Measurements from ENCODE around the gene GTF2IRD1.

GTF2IRD1 gene

GRCh38 chr7:74586258-74587175 is 132.8 kb downstream of the GTF2IRD1 start:
- no peaks in the 10 kb centered on the region for H3K27me3 ChIP-seq (ENCODE audit: low read depth)
- H3K36me3 ChIP-seq (replicated peaks), result peaks cover 12% of the 10 kb centered on the region
- no peak for DNase-seq (ENCODE audit: low spot score in 2 of 2)
- H3K4me3 ChIP-seq, result no peak overlapping the region
- H3K9me3 ChIP-seq, result no peaks in the 10 kb centered on the region
- in situ Hi-C loops (cut with MboI; ENCODE audit: low sequenced_read_pairs), result no loop called here
- H3K4me1 ChIP-seq, result no peaks in the 10 kb centered on the region

GRCh38 chr7:74587435-74588126 is 133.9 kb downstream of the GTF2IRD1 start:
- no peak overlapping the region for H3K4me3 ChIP-seq
- H3K4me1 ChIP-seq, result no peaks in the 10 kb centered on the region
- in situ Hi-C loops (cut with MboI; ENCODE audit: low sequenced_read_pairs), result no loop called here
- no peak for DNase-seq (ENCODE audit: low spot score in 2 of 2)
- no peaks in the 10 kb centered on the region for H3K27me3 ChIP-seq (ENCODE audit: low read depth)
- H3K9me3 ChIP-seq, result no peaks in the 10 kb centered on the region
- H3K36me3 ChIP-seq (replicated peaks), result peaks cover 17% of the 10 kb centered on the region

- in situ Hi-C loops (cut with MboI; ENCODE audit: low sequenced_read_pairs), result no loop called here
- Histone ChIP-seq H3K9me3 (no peaks in the 10 kb centered on the region), H3K4me1 (no peaks in the 10 kb centered on the region), H3K36me3 (replicated peaks) (peaks cover 32% of the 10 kb centered on the region), H3K27me3 (ENCODE audit: low read depth) (no peaks in the 10 kb centered on the region), H3K4me3 (no peak overlapping the region)
- no peak for DNase-seq (ENCODE audit: low spot score in 2 of 2)
These were observed 137.1 kb downstream of the GTF2IRD1 start for GRCh38 chr7:74590813-74591212.

GRCh38 chr7:74598558-74598957 is 144.9 kb downstream of the GTF2IRD1 start:
- Histone ChIP-seq H3K27me3 (ENCODE audit: low read depth) (no peaks in the 10 kb centered on the region), H3K36me3 (replicated peaks) (peaks cover 38% of the 10 kb centered on the region), H3K9me3 (no peaks in the 10 kb centered on the region), H3K4me1 (no peaks in the 10 kb centered on the region), H3K4me3 (no peak overlapping the region)
- in situ Hi-C loops (cut with MboI; ENCODE audit: low sequenced_read_pairs), result no loop called here
- DNase-seq (ENCODE audit: low spot score in 2 of 2), result no peak

- DNase-seq (ENCODE audit: low spot score in 2 of 2), result no peak
- Histone ChIP-seq H3K4me1 (no peaks in the 10 kb centered on the region), H3K4me3 (no peak overlapping the region), H3K27me3 (ENCODE audit: low read depth) (no peaks in the 10 kb centered on the region), H3K36me3 (replicated peaks) (peaks cover 37% of the 10 kb centered on the region), H3K9me3 (no peaks in the 10 kb centered on the region)
- in situ Hi-C loops (cut with MboI; ENCODE audit: low sequenced_read_pairs), result no loop called here
These were observed 145.5 kb downstream of the GTF2IRD1 start for GRCh38 chr7:74599244-74599643.

GRCh38 chr7:74604326-74605020 is 150.8 kb downstream of the GTF2IRD1 start:
- Histone ChIP-seq H3K9me3 (no peaks in the 10 kb centered on the region), H3K36me3 (replicated peaks) (peaks cover 13% of the 10 kb centered on the region), H3K27me3 (ENCODE audit: low read depth) (no peaks in the 10 kb centered on the region), H3K4me1 (peaks cover 8% of the 10 kb centered on the region; the same call in 1 of the 2 replicates), H3K4me3 (no peak overlapping the region)
- in situ Hi-C loops (cut with MboI; ENCODE audit: low sequenced_read_pairs), result no loop called here
- DNase-seq (ENCODE audit: low spot score in 2 of 2), result no peak

- DNase-seq (ENCODE audit: low spot score in 2 of 2), result peak; percentile 10 to 60
- peak overlapping the region; percentile 21 for H3K4me3 ChIP-seq
- no peaks in the 10 kb centered on the region for H3K27me3 ChIP-seq (ENCODE audit: low read depth)
- H3K9me3 ChIP-seq, result no peaks in the 10 kb centered on the region
- H3K36me3 ChIP-seq (replicated peaks), result 0 out of 2 replicates have a peak, but pooled peaks cover 2% of the 10 kb centered on the region
- in situ Hi-C loops (cut with MboI; ENCODE audit: low sequenced_read_pairs), result no loop called here
- H3K4me1 ChIP-seq, result peaks cover 8% of the 10 kb centered on the region; the same call in 1 of the 2 replicates
These were observed 152.6 kb downstream of the GTF2IRD1 start for GRCh38 chr7:74606101-74606908.

- Histone ChIP-seq H3K27me3 (ENCODE audit: low read depth) (no peaks in the 10 kb centered on the region), H3K4me1 (peaks cover 8% of the 10 kb centered on the region; the same call in 1 of the 2 replicates), H3K4me3 (peak overlapping the region; percentile 21), H3K9me3 (no peaks in the 10 kb centered on the region), H3K36me3 (replicated peaks) (0 out of 2 replicates have a peak, but pooled peaks cover 2% of the 10 kb centered on the region)
- peak in 1 of 2 experiments; percentile 28 for DNase-seq (ENCODE audit: low spot score in 2 of 2)
- in situ Hi-C loops (cut with MboI; ENCODE audit: low sequenced_read_pairs), result no loop called here
These were observed 153.3 kb downstream of the GTF2IRD1 start for GRCh38 chr7:74606909-74607510.

- H3K36me3 ChIP-seq (replicated peaks), result no peaks in the 10 kb centered on the region
- H3K27me3 ChIP-seq (ENCODE audit: low read depth), result no peaks in the 10 kb centered on the region
- H3K9me3 ChIP-seq, result no peaks in the 10 kb centered on the region
- no peak overlapping the region for H3K4me3 ChIP-seq
- peaks cover 7% of the 10 kb centered on the region for H3K4me1 ChIP-seq
- DNase-seq (ENCODE audit: low spot score in 2 of 2), result peak; percentile 31 to 70
- in situ Hi-C loops (cut with MboI; ENCODE audit: low sequenced_read_pairs), result no loop called here
These were observed 158.5 kb downstream of the GTF2IRD1 start for GRCh38 chr7:74612015-74612829.

- Histone ChIP-seq H3K9me3 (no peaks in the 10 kb centered on the region), H3K36me3 (replicated peaks) (no peaks in the 10 kb centered on the region), H3K27me3 (ENCODE audit: low read depth) (no peaks in the 10 kb centered on the region), H3K4me1 (peaks cover 7% of the 10 kb centered on the region), H3K4me3 (no peak overlapping the region)
- in situ Hi-C loops (cut with MboI; ENCODE audit: low sequenced_read_pairs), result no loop called here
- no peak for DNase-seq (ENCODE audit: low spot score in 2 of 2)
These were observed 162.5 kb downstream of the GTF2IRD1 start for GRCh38 chr7:74615933-74616780.

- in situ Hi-C loops (cut with MboI; ENCODE audit: low sequenced_read_pairs), result no loop called here
These were observed 163.6 kb downstream of the GTF2IRD1 start for GRCh38 chr7:74617180-74617744.

More at GRCh38 chr7:74617180-74617744, 163.6 kb downstream of the GTF2IRD1 start:
- Histone ChIP-seq H3K4me3 (no peak overlapping the region), H3K27me3 (ENCODE audit: low read depth) (no peaks in the 10 kb centered on the region), H3K9me3 (no peaks in the 10 kb centered on the region), H3K4me1 (peaks cover 6% of the 10 kb centered on the region), H3K36me3 (replicated peaks) (no peaks in the 10 kb centered on the region)
- DNase-seq (ENCODE audit: low spot score in 2 of 2), result no peak

All from HAP-1 (cell line).